Smooth muscle cell (in vitro differentiated cells): ENCODE measurements around the gene DOP1B. TPM values are rescaled to one million over a fixed set of nuclear protein-coding genes. Genes with fewer than 3 reads are reported as not detected.

Source experiments
- DNase-seq: peaks from one replicate; lab custom pipeline; 2025; ENCODE audit not compliant: unreplicated experiment; lab: John Stamatoyannopoulos, UW
- H2AFZ ChIP-seq: fragments of 200-600 bp; sonication (generic); 2 replicates; pipeline ENCODE4 v1.6.0; 2016; ENCODE audit warnings: antibody characterized with exemption, low read depth, mild to moderate bottlenecking
- H3F3A ChIP-seq: fragments of 200-600 bp; sonication (generic); 2 replicates; pipeline ENCODE4 v1.6.0; 2017; ENCODE audit warnings: antibody characterized with exemption, low read depth
- H3K27ac ChIP-seq: fragments of 200-600 bp; sonication (generic); 2 replicates; pipeline ENCODE4 v1.5.1; 2016; ENCODE audit warnings: low read depth, mild to moderate bottlenecking
- H3K27me3 ChIP-seq: fragments of 200-600 bp; sonication (generic); 2 replicates; pipeline ENCODE4 v1.6.1; 2016; ENCODE audit warnings: low read depth, mild to moderate bottlenecking
- H3K36me3 ChIP-seq: fragments of 200-600 bp; sonication (generic); 2 replicates; pipeline ENCODE4 v1.5.1; 2016; ENCODE audit warnings: low read depth
- H3K4me1 ChIP-seq: fragments of 200-600 bp; sonication (generic); 2 replicates; pipeline ENCODE4 v1.5.1; 2016; ENCODE audit warnings: low read depth
- H3K4me2 ChIP-seq: fragments of 200-600 bp; sonication (generic); 2 replicates; pipeline ENCODE4 v1.6.0; 2016; ENCODE audit warnings: mild to moderate bottlenecking
- H3K4me3 ChIP-seq: fragments of 200-600 bp; sonication (generic); 2 replicates; pipeline ENCODE4 v1.5.1; 2016; ENCODE audit warnings: mild to moderate bottlenecking
- H3K79me2 ChIP-seq: fragments of 200-600 bp; sonication (generic); 2 replicates; pipeline ENCODE4 v1.6.0; 2016; ENCODE audit warnings: low read depth, mild to moderate bottlenecking
- H3K9ac ChIP-seq: fragments of 200-600 bp; sonication (generic); 2 replicates; pipeline ENCODE4 v1.6.0; 2016; ENCODE audit warnings: low read depth
- H3K9me3 ChIP-seq: fragments of 200-600 bp; sonication (generic); replicated peaks from 2 replicates; pipeline ENCODE4 v1.5.1; 2016; ENCODE audit warnings: low read depth
- H4K20me1 ChIP-seq: fragments of 200-600 bp; sonication (generic); 2 replicates; pipeline ENCODE4 v1.6.0; 2016; ENCODE audit warnings: low read depth
- CTCF ChIP-seq: fragments of 200-600 bp; sonication (generic); IDR thresholded peaks from 2 replicates; pipeline ENCODE4 v1.5.1; 2017; ENCODE audit warnings: borderline replicate concordance, mild to moderate bottlenecking, antibody characterized with exemption; ENCODE audit not compliant: insufficient read depth, poor library complexity, severe bottlenecking
- WGBS: methylation state at CpG from one replicate; pipeline ENCODE4 v1.1.7; 2016; ENCODE audit warnings: low lambda C conversion rate; 5-methylcytosine and 5-hydroxymethylcytosine counted together
- polyA plus RNA-seq: library from polyadenylated mRNA; unstranded; fragments of >200 nt; fragmentation: Nextera tagmentation; extraction: Ambion mirVana; gene quantifications from 2 replicates; pipeline ENCODE4 v1.2.1, GENCODE V29; 2016
- total RNA-seq: library from RNA; depleted of rRNA; stranded (reverse); fragments of >200 nt; gene quantifications from 2 replicates; pipeline ENCODE4 v1.2.3, GENCODE V29; 2014

The DOP1B gene
- total and polyA plus RNA-seq, 2 experiments from 2014 or later = 3.2 to 14.5 TPM

GRCh38 chr21:36200081-36200561 is 43.5 kb downstream of the DOP1B start:
- TF ChIP-seq CTCF = no peak

DNA sequence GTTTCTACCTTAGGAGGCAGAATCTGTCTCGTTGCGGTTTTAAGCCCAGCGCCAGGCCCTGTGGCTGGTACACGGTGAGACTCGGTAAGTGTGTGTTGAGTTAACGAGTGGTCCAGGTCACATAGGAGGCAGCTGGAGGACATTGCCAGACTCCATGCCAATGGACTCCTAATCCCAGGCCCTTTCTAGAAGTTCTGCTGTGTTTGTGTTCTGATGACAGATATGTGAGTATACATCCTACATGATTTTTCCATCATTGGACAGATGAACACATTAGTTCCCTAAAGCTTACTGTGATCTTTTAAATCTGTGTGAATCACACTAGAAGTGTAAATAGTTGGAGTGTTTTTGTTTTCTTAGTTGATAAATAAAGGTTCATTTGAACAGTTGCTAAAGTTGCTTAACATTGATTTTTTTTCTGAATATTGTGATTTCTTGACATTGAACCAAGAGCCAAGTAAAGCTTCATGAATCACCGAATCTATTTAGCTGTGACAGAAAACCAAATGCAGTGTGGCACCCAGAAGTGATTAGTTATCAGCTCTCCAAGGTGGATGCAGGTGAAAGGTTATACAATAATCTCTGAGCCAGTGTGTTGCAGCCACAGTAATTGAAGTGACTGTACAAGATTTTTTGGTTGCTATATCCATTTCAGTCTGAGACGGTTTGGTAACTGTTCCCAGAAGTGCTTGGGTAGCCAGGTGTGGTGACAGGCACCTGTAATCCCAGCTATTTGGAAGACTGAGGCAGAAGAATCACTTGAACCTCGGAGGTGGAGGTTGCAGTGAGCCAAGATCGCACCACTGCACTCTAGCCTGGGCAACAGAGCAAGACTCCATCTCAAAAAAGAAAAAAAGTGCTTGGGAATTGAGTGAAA is 46.3 kb downstream of the DOP1B start:
- peak overlapping the region; percentile 29 for H3K9ac ChIP-seq
- peak overlapping the region; percentile 91 for H3K27ac ChIP-seq
- no peak overlapping the region for H2AFZ ChIP-seq
- H3K4me3 ChIP-seq = no peak overlapping the region
- TF ChIP-seq CTCF = no peak
- no peaks in the 10 kb centered on the region for H3K79me2 ChIP-seq
- peak overlapping the region; percentile 7 for H3K4me2 ChIP-seq
- DNase-seq = no peak
- 85% methylated on average over 10 of the region's 10 CpGs for WGBS
- no peaks in the 10 kb centered on the region for H4K20me1 ChIP-seq
- H3K9me3 ChIP-seq = no peaks in the 10 kb centered on the region
- no peaks in the 10 kb centered on the region for H3K27me3 ChIP-seq
- H3K4me1 ChIP-seq = no peaks in the 10 kb centered on the region
- no peaks in the 10 kb centered on the region for H3F3A ChIP-seq
- H3K36me3 ChIP-seq = no peaks in the 10 kb centered on the region

More at GRCh38 chr21:36200081-36200561, 43.5 kb downstream of the DOP1B start:
- Histone ChIP-seq H3K9me3 (no peaks in the 10 kb centered on the region), H2AFZ (no peak overlapping the region), H3F3A (no peaks in the 10 kb centered on the region), H3K4me2 (no peak overlapping the region), H3K27me3 (no peaks in the 10 kb centered on the region), H3K4me3 (no peak overlapping the region), H3K79me2 (no peaks in the 10 kb centered on the region), H4K20me1 (no peaks in the 10 kb centered on the region), H3K4me1 (no peaks in the 10 kb centered on the region), H3K9ac (no peak overlapping the region), H3K36me3 (no peaks in the 10 kb centered on the region), H3K27ac (no peak overlapping the region)
- WGBS = 94% methylated on average over 23 of the region's 23 CpGs
- DNase-seq = no peak

- peak overlapping the region; percentile 47 for H3K4me2 ChIP-seq
- H3K79me2 ChIP-seq = no peaks in the 10 kb centered on the region
- no peaks in the 10 kb centered on the region for H3F3A ChIP-seq
- DNase-seq = no peak
- no peak overlapping the region for H3K4me3 ChIP-seq
- H3K36me3 ChIP-seq = no peaks in the 10 kb centered on the region
- H3K4me1 ChIP-seq = no peaks in the 10 kb centered on the region
- TF ChIP-seq CTCF = no peak
- peak overlapping the region; percentile 61 for H3K9ac ChIP-seq
- no peak overlapping the region for H2AFZ ChIP-seq
- WGBS = 0% methylated on average over 1 of the region's 1 CpG
- no peaks in the 10 kb centered on the region for H3K27me3 ChIP-seq
- no peaks in the 10 kb centered on the region for H3K9me3 ChIP-seq
- peak overlapping the region; percentile 91 for H3K27ac ChIP-seq
- H4K20me1 ChIP-seq = no peaks in the 10 kb centered on the region
These were observed 46.9 kb downstream of the DOP1B start for GRCh38 chr21:36203603-36203889.

DNA sequence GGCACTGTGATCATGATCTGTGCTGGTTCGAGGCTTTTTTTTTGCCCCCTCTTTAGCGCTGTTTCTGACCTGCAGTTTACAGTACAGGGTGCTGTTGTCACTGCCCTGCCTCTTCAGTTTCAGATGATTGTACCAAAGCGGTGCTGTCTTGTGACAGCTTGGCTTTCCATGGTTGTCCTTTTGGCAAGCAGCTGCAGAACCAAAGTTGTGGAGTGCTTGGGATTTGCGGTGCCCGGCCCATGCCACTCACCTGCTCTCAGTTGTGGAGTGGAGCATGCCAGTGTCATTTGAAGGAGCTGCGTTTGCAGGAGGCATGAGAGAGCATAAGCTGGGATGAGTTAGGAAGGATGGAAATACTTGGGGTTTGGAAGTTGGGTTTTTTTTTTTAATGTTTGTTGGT is 48.4 kb downstream of the DOP1B start:
- no peak for DNase-seq
- no peaks in the 10 kb centered on the region for H3K79me2 ChIP-seq
- H3K9ac ChIP-seq = no peak overlapping the region
- WGBS = 97% methylated on average over 6 of the region's 6 CpGs
- no peaks in the 10 kb centered on the region for H4K20me1 ChIP-seq
- H3K27ac ChIP-seq = no peak overlapping the region
- no peak for TF ChIP-seq CTCF
- H3K4me1 ChIP-seq = peaks cover 6% of the 10 kb centered on the region
- H3K4me3 ChIP-seq = no peak overlapping the region
- H3K4me2 ChIP-seq = no peak overlapping the region
- no peaks in the 10 kb centered on the region for H3K27me3 ChIP-seq
- H3K9me3 ChIP-seq = no peaks in the 10 kb centered on the region
- H3F3A ChIP-seq = no peaks in the 10 kb centered on the region
- no peaks in the 10 kb centered on the region for H3K36me3 ChIP-seq
- no peak overlapping the region for H2AFZ ChIP-seq
